ENCODE data around the gene LSM8.
A peak's percentile ranks its signal among the peaks of the same experiment; 100 is the strongest.

The LSM8 gene

DNA sequence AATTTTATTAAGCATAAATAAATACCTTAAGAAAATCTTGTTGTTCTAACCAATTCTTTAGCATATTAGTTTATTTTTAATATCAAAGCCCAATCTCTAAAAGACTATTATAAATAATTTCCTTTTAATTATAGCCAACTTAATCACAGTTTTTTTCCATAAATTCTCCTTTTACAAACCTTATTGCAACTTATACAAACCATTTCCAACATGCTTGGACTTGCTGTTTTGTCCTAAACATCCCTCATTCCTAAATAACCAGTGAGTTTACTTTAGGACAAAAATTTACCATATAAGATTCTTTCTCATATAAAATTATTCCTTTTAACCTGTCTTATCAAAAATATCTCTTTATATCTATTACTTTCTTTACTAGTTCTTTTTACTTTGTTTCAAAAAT is 25.2 kb upstream of the LSM8 start:
- Histone ChIP-seq H3K4me1 (no peaks in the 10 kb centered on the region), H3K27me3 (no peaks in the 10 kb centered on the region), H3K9me3 (peaks cover 21% of the 10 kb centered on the region), H4K20me1 (no peaks in the 10 kb centered on the region), H3K36me3 (no peaks in the 10 kb centered on the region), H3K4me2 (no peak overlapping the region), H3K9ac (no peak overlapping the region), H3K27ac (no peak overlapping the region), H3K4me3 (no peak overlapping the region)
- no peak for TF ChIP-seq Cebpa-rat (IDR thresholded peaks at IDR 0.05)

DNA sequence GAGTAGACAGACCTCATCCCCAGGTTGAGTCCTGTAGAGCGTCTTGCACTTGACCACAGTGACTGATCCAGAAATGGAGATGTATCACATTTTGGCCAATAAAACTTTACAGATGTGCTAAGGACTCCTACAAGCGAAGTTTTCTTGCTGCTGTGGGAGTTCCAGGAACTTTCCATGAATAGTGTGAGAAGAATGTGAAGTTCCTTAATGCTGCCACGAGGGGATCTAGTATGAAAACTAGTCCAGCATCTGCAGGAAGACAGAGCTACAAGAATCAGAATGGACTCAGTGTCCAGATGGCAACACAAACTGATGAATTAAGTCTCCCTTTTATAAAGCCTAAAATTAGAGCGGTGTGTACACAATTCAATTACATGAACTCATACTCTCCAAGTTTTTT is 14.8 kb upstream of the LSM8 start:
- no peak overlapping the region for H3K27ac ChIP-seq
- H3K27me3 ChIP-seq = no peaks in the 10 kb centered on the region
- H3K36me3 ChIP-seq = no peaks in the 10 kb centered on the region
- no peaks in the 10 kb centered on the region for H3K4me1 ChIP-seq
- H4K20me1 ChIP-seq = no peaks in the 10 kb centered on the region
- no peak overlapping the region for H3K9ac ChIP-seq
- no peak overlapping the region for H3K4me2 ChIP-seq
- no peaks in the 10 kb centered on the region for H3K9me3 ChIP-seq
- no peak overlapping the region for H3K4me3 ChIP-seq
- TF ChIP-seq Cebpa-rat (IDR thresholded peaks at IDR 0.05) = no peak

- Histone ChIP-seq H3K9me3 (no peaks in the 10 kb centered on the region), H3K4me3 (no peak overlapping the region), H3K27me3 (no peaks in the 10 kb centered on the region), H3K27ac (no peak overlapping the region), H3K36me3 (no peaks in the 10 kb centered on the region), H3K9ac (no peak overlapping the region), H3K4me1 (peaks cover 8% of the 10 kb centered on the region), H4K20me1 (no peaks in the 10 kb centered on the region), H3K4me2 (peak overlapping the region; percentile 34)
- no peak for TF ChIP-seq Cebpa-rat (IDR thresholded peaks at IDR 0.05)
These were observed 8.2 kb upstream of the LSM8 start for GRCh38 chr7:118175740-118176139.

DNA sequence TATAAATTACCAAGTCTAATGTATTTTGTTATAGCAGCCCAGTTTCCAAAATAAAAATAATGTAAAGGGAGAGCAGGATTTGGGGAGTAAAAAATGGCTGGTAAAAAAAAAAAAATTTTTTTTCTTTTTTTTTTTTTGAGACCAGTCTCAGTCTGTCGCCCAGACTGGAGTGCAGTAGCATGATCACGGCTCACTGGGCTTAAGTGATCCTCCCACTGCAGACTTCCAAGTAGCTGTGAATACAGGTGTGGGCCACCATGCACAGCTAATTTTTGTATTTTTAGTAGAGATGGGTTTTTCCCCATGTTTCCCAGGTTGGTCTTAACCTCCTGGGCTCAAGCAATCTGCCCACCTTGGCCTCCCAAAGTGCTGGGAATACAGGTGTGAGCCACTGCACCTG is 4.8 kb upstream of the LSM8 start:
- Histone ChIP-seq H3K27ac (no peak overlapping the region), H3K9ac (no peak overlapping the region), H3K4me3 (no peak overlapping the region), H3K4me2 (no peak overlapping the region), H3K36me3 (no peaks in the 10 kb centered on the region), H3K27me3 (no peaks in the 10 kb centered on the region), H3K4me1 (peaks cover 17% of the 10 kb centered on the region), H4K20me1 (no peaks in the 10 kb centered on the region), H3K9me3 (no peaks in the 10 kb centered on the region)
- no peak for TF ChIP-seq Cebpa-rat (IDR thresholded peaks at IDR 0.05)

DNA sequence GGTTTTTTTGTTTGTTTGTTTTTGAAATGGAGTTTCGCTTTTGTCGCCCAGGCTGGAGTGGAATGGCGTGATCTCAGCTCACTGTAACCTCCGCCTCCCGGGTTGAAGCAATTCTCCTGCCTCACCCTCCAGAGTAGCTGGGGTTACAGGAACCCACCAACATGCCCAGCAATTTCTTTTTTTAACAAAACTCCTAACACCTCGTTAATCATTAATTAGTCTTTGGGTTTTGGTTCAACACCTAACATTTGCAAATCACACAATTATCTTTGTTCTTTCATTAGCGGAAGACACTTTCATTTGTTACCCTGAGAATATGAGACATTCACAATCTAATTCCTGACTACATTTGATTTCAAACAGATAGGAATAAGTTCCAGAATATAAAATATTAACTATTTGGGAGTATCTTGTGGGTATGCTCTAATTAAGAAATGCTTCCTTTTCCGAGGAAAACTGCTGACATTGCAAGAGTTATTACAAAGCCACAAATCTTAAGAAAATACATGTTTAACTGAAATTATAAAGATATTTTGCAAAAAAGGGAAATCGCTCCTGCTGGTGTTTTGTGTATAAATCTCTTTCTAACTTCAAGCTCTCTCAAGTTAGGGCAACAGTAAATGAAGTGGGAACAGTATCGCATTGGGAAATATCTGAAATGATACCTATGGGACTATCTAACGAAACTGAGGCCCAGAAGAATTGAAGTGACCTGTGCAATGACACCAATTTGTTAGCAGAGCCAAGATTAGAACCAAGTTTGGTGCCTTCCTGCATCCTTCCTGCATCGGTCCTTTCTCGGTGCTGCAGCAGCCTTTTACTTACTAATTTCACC is 1.2 kb upstream of the LSM8 start:
- Histone ChIP-seq H3K9me3 (no peaks in the 10 kb centered on the region), H3K9ac (peak overlapping the region; percentile 93), H3K36me3 (peaks cover 16% of the 10 kb centered on the region), H3K4me1 (peaks cover 31% of the 10 kb centered on the region), H3K27me3 (no peaks in the 10 kb centered on the region), H3K4me3 (peak overlapping the region; percentile 80), H3K4me2 (peak overlapping the region; percentile 90), H3K27ac (peak overlapping the region; percentile 95), H4K20me1 (peaks cover 26% of the 10 kb centered on the region)
- TF ChIP-seq Cebpa-rat (IDR thresholded peaks at IDR 0.05) = no peak

DNA sequence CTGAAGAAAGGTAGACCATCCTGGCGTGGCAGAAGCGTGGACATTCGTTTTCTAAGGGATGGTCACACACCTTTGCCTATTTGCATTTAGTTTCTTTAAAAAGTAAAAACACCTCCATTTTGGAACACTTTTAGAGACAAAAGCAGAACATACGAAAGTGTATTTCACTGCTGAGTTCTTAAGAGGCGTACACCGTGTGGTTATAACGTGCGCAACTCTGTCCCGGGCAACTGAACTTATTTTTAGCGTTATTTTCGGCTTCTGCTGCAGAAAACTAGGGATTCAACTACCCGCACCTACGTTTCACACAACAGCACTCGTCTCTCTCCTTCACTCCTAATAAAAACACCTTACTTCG is 557 bp upstream of the LSM8 start:
- peak overlapping the region; percentile 93 for H3K9ac ChIP-seq
- H3K36me3 ChIP-seq = peaks cover 22% of the 10 kb centered on the region
- H4K20me1 ChIP-seq = peaks cover 32% of the 10 kb centered on the region
- peak overlapping the region; percentile 80 for H3K4me3 ChIP-seq
- no peaks in the 10 kb centered on the region for H3K9me3 ChIP-seq
- no peaks in the 10 kb centered on the region for H3K27me3 ChIP-seq
- no peak for TF ChIP-seq Cebpa-rat (IDR thresholded peaks at IDR 0.05)
- peak overlapping the region; percentile 95 for H3K27ac ChIP-seq
- peaks cover 31% of the 10 kb centered on the region for H3K4me1 ChIP-seq
- H3K4me2 ChIP-seq = peak overlapping the region; percentile 90

- peaks cover 34% of the 10 kb centered on the region for H3K36me3 ChIP-seq
- peak overlapping the region; percentile 95 for H3K27ac ChIP-seq
- peaks cover 43% of the 10 kb centered on the region for H4K20me1 ChIP-seq
- H3K9ac ChIP-seq = peak overlapping the region; percentile 93
- H3K4me3 ChIP-seq = peak overlapping the region; percentile 80
- H3K4me1 ChIP-seq = peaks cover 31% of the 10 kb centered on the region
- no peaks in the 10 kb centered on the region for H3K9me3 ChIP-seq
- no peaks in the 10 kb centered on the region for H3K27me3 ChIP-seq
- no peak for TF ChIP-seq Cebpa-rat (IDR thresholded peaks at IDR 0.05)
- H3K4me2 ChIP-seq = peak overlapping the region; percentile 85
These were observed 589 bp downstream of the LSM8 start for GRCh38 chr7:118184565-118184940.

GRCh38 chr7:118185163-118185860 is 1.3 kb downstream of the LSM8 start:
- peak overlapping the region; percentile 93 for H3K9ac ChIP-seq
- peak overlapping the region; percentile 80 for H3K4me3 ChIP-seq
- peak overlapping the region; percentile 85 for H3K4me2 ChIP-seq
- peaks cover 47% of the 10 kb centered on the region for H4K20me1 ChIP-seq
- no peaks in the 10 kb centered on the region for H3K9me3 ChIP-seq
- H3K36me3 ChIP-seq = peaks cover 41% of the 10 kb centered on the region
- H3K27ac ChIP-seq = peak overlapping the region; percentile 95; the same call in 1 of the 2 replicates
- H3K4me1 ChIP-seq = peaks cover 31% of the 10 kb centered on the region
- no peak for TF ChIP-seq Cebpa-rat (IDR thresholded peaks at IDR 0.05)
- H3K27me3 ChIP-seq = no peaks in the 10 kb centered on the region

- H3K4me3 ChIP-seq = no peak overlapping the region
- no peaks in the 10 kb centered on the region for H3K27me3 ChIP-seq
- H3K36me3 ChIP-seq = peaks cover 53% of the 10 kb centered on the region
- TF ChIP-seq Cebpa-rat (IDR thresholded peaks at IDR 0.05) = no peak
- H4K20me1 ChIP-seq = peaks cover 56% of the 10 kb centered on the region
- peaks cover 31% of the 10 kb centered on the region for H3K4me1 ChIP-seq
- no peak overlapping the region for H3K9ac ChIP-seq
- peak overlapping the region; percentile 85 for H3K4me2 ChIP-seq
- no peaks in the 10 kb centered on the region for H3K9me3 ChIP-seq
- H3K27ac ChIP-seq = no peak overlapping the region
These were observed 2.5 kb downstream of the LSM8 start for GRCh38 chr7:118186501-118186900.

DNA sequence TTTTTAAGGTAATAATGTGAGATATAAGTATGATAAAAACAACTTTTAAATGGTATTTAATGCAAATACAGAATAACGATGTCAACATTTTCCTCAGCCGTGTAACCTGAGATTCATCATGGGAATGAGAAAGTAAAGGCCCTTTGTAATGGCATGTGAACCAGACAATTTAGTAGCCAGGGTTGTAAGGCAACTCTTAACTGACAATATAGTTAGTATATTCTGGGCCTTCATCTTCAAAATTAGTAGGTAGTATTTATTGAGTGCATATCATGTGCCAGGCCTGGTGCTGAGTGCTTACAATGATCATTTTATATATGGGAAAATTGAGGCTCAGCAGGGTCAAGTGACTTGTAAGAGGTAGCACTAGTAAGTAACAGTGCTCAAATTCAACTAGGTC is 10.6 kb downstream of the LSM8 start:
- H3K27me3 ChIP-seq = no peaks in the 10 kb centered on the region
- H3K27ac ChIP-seq = no peak overlapping the region
- TF ChIP-seq Cebpa-rat (IDR thresholded peaks at IDR 0.05) = no peak
- no peaks in the 10 kb centered on the region for H3K4me1 ChIP-seq
- H3K4me3 ChIP-seq = no peak overlapping the region
- H4K20me1 ChIP-seq = peaks cover 21% of the 10 kb centered on the region; the same call in 1 of the 2 replicates
- H3K9me3 ChIP-seq = no peaks in the 10 kb centered on the region
- no peak overlapping the region for H3K4me2 ChIP-seq
- peaks cover 47% of the 10 kb centered on the region for H3K36me3 ChIP-seq
- no peak overlapping the region for H3K9ac ChIP-seq

Measured in BLaER1 (cell line).